Renal pelvis (tissue), 12 donors: ENCODE results near the gene KIAA1143. TPM values are rescaled to one million over a fixed set of nuclear protein-coding genes. Genes with fewer than 3 reads are reported as not detected.

ENCODE experiments used
- DNase-seq: peaks from one replicate; pipeline ENCODE4 v3.0.0-alpha.2; 2013
- long read RNA-seq, 16 experiments: transcript quantifications; one replicate each; lab custom pipeline, GENCODE V29; 2026
- polyA plus RNA-seq, 3 donors: library from polyadenylated mRNA; unstranded; fragments of 120-200 nt; gene quantifications; one replicate each; pipeline ENCODE4 v1.2.1, GENCODE V29; 2013; ENCODE audit not compliant: insufficient read length in 3 of 3

Gene KIAA1143
- 10 to 100 TPM; 47.9 to 55.4 (median 49.1) TPM for polyA plus RNA-seq
- long read RNA-seq, donor 1, full-length matches to known transcripts, result 23 of 23 reads
- long read RNA-seq, donor 1, partial matches to known transcripts, result 0 of 23 reads
- long read RNA-seq, donor 1, other reads (novel, unspliced or antisense), result 0 of 23 reads
- long read RNA-seq, donor 2, full-length matches to known transcripts, result 19 of 26 reads
- long read RNA-seq, donor 2, partial matches to known transcripts, result 7 of 26 reads
- long read RNA-seq, donor 2, other reads (novel, unspliced or antisense), result 0 of 26 reads
- long read RNA-seq, donor 3, full-length matches to known transcripts, result 21 of 21 reads
- long read RNA-seq, donor 3, partial matches to known transcripts, result 0 of 21 reads
- long read RNA-seq, donor 3, other reads (novel, unspliced or antisense), result 0 of 21 reads
- long read RNA-seq, donor 4, full-length matches to known transcripts, result 12 of 26 reads
- long read RNA-seq, donor 4, partial matches to known transcripts, result 14 of 26 reads
- long read RNA-seq, donor 4, other reads (novel, unspliced or antisense), result 0 of 26 reads
- long read RNA-seq, donor 5, full-length matches to known transcripts, result 13 of 13 reads
- long read RNA-seq, donor 5, partial matches to known transcripts, result 0 of 13 reads
- long read RNA-seq, donor 5, other reads (novel, unspliced or antisense), result 0 of 13 reads
- long read RNA-seq, donor 6, full-length matches to known transcripts, result 12 of 12 reads
- long read RNA-seq, donor 6, partial matches to known transcripts, result 0 of 12 reads
- long read RNA-seq, donor 6, other reads (novel, unspliced or antisense), result 0 of 12 reads
- long read RNA-seq, donor 7, full-length matches to known transcripts, result 27 of 41 reads
- long read RNA-seq, donor 7, partial matches to known transcripts, result 14 of 41 reads
- long read RNA-seq, donor 7, other reads (novel, unspliced or antisense), result 0 of 41 reads
- long read RNA-seq, donor 8, full-length matches to known transcripts, result 13 of 13 reads
- long read RNA-seq, donor 8, partial matches to known transcripts, result 0 of 13 reads
- long read RNA-seq, donor 8, other reads (novel, unspliced or antisense), result 0 of 13 reads
- long read RNA-seq, donor 9, full-length matches to known transcripts, result 23 of 23 reads
- long read RNA-seq, donor 9, partial matches to known transcripts, result 0 of 23 reads
- long read RNA-seq, donor 9, other reads (novel, unspliced or antisense), result 0 of 23 reads
- long read RNA-seq, donor 10, full-length matches to known transcripts, result 24 of 24 reads
- long read RNA-seq, donor 10, partial matches to known transcripts, result 0 of 24 reads
- long read RNA-seq, donor 10, other reads (novel, unspliced or antisense), result 0 of 24 reads
- long read RNA-seq, donor 11, full-length matches to known transcripts, result 9 of 9 reads
- long read RNA-seq, donor 11, partial matches to known transcripts, result 0 of 9 reads
- long read RNA-seq, donor 11, other reads (novel, unspliced or antisense), result 0 of 9 reads
- long read RNA-seq, donor 12, full-length matches to known transcripts, result 24 of 24 reads
- long read RNA-seq, donor 12, partial matches to known transcripts, result 0 of 24 reads
- long read RNA-seq, donor 12, other reads (novel, unspliced or antisense), result 0 of 24 reads
- long read RNA-seq, donor 13, full-length matches to known transcripts, result 12 of 12 reads
- long read RNA-seq, donor 13, partial matches to known transcripts, result 0 of 12 reads
- long read RNA-seq, donor 13, other reads (novel, unspliced or antisense), result 0 of 12 reads
- long read RNA-seq, donor 14, result 0 reads
- long read RNA-seq, donor 15, full-length matches to known transcripts, result 27 of 32 reads
- long read RNA-seq, donor 15, partial matches to known transcripts, result 0 of 32 reads
- long read RNA-seq, donor 15, other reads (novel, unspliced or antisense), result 5 of 32 reads
- long read RNA-seq, donor 16, full-length matches to known transcripts, result 31 of 47 reads
- long read RNA-seq, donor 16, partial matches to known transcripts, result 16 of 47 reads
- long read RNA-seq, donor 16, other reads (novel, unspliced or antisense), result 0 of 47 reads

GRCh38 chr3:44761424-44762169 lies at the start of gene KIAA1143, which contains the start of gene KIF15:
Gene KIAA1143 (minus strand): TSS chr3:44761619. CDS start chr3:44761602, 17 bp downstream.
Gene KIF15 (plus strand): TSS chr3:44761794. CDS start chr3:44761866, 72 bp downstream.
- DNase-seq, result peak; percentile 97

GRCh38 chr3:44805960-44806359 lies 44.5 kb upstream of the KIAA1143 start:
- no peak for DNase-seq

- DNase-seq, result no peak
Observed at GRCh38 chr3:44803298-44803697, 41.9 kb upstream of the KIAA1143 start.

GRCh38 chr3:44802011-44802410 lies 40.6 kb upstream of the KIAA1143 start:
- DNase-seq, result no peak

- DNase-seq, result no peak
Observed at GRCh38 chr3:44795197-44795596, 33.8 kb upstream of the KIAA1143 start.

- no peak for DNase-seq
Observed at GRCh38 chr3:44782891-44783290, 21.5 kb upstream of the KIAA1143 start.

- DNase-seq, result no peak
Observed at GRCh38 chr3:44772099-44772442, 10.7 kb upstream of the KIAA1143 start.

GRCh38 chr3:44771424-44772098 lies 10.1 kb upstream of the KIAA1143 start:
- no peak for DNase-seq

GRCh38 chr3:44764248-44764647 lies 2.8 kb upstream of the KIAA1143 start:
- DNase-seq, result no peak

GRCh38 chr3:44762690-44763089 lies 1.3 kb upstream of the KIAA1143 start:
- DNase-seq, result no peak

- no peak for DNase-seq
Observed at GRCh38 chr3:44762170-44762677, 805 bp upstream of the KIAA1143 start.

- DNase-seq, result peak; percentile 14
Observed at GRCh38 chr3:44761101-44761423, 357 bp downstream of the KIAA1143 start.

GRCh38 chr3:44734646-44735168 lies 26.7 kb downstream of the KIAA1143 start:
- no peak for DNase-seq

- DNase-seq, result peak; percentile 93
Observed at GRCh38 chr3:44729384-44729910, 32.0 kb downstream of the KIAA1143 start, which contains the start of gene ZNF501. Gene ZNF501 (plus strand): TSS chr3:44729635. CDS start chr3:44734422, 4,787 bp downstream.

GRCh38 chr3:44722103-44722401 lies 39.4 kb downstream of the KIAA1143 start:
- DNase-seq, result no peak

- no peak for DNase-seq
Observed at GRCh38 chr3:44721231-44722102, 40.0 kb downstream of the KIAA1143 start.

GRCh38 chr3:44712455-44713075 lies 48.9 kb downstream of the KIAA1143 start, which contains the start of gene ZNF502:
Gene ZNF502 (plus strand): TSS chr3:44712660. CDS start chr3:44720262, 7,602 bp downstream.
- DNase-seq, result peak; percentile 93
